ENCODE measurements around the gene CALN1.

GRCh38 chr7:72321637-72322036 lies 90.5 kb downstream of the CALN1 start:
- TF ChIP-seq CTCF (IDR thresholded peaks at IDR 0.05; ENCODE audit: low read length) (no peak), EZH2 (IDR thresholded peaks at IDR 0.05; ENCODE audit: borderline replicate concordance, low read length) (no peak)
